SK-N-SH (cell line): ENCODE measurements around the gene KRTAP5-4.

Experiments
- CHD2 ChIP-seq: fragments of 150-350 bp; IDR thresholded peaks from 2 replicates; pipeline ENCODE4 v1.6.1; 2018; ENCODE audit warnings: low read length; ENCODE audit not compliant: partially characterized antibody
- CTCF ChIP-seq: fragments of 200-600 bp; sonication (generic); IDR thresholded peaks from 2 replicates; pipeline ENCODE4 v1.6.1; 2017; ENCODE audit warnings: antibody characterized with exemption, mild to moderate bottlenecking, moderate library complexity
- FOSL2 ChIP-seq: IDR thresholded peaks from 2 replicates; pipeline ENCODE4 v1.4.0; 2012; ENCODE audit warnings: low read depth, mild to moderate bottlenecking, moderate library complexity, borderline replicate concordance
- POLR2AphosphoS5 ChIP-seq: IDR thresholded peaks from 2 replicates; pipeline ENCODE4 v1.6.1; 2012; ENCODE audit warnings: low read depth, low read length
- RFX5 ChIP-seq: IDR thresholded peaks from 2 replicates; pipeline ENCODE4 v1.6.1; 2012; ENCODE audit warnings: mild to moderate bottlenecking, improper control_type of control experiment, low read length
- SIN3A ChIP-seq: IDR thresholded peaks from 2 replicates; pipeline ENCODE4 v1.6.1; 2012; ENCODE audit warnings: low read depth, mild to moderate bottlenecking, low read length, moderate library complexity, borderline replicate concordance
- USF2 ChIP-seq: fragments of 150-350 bp; IDR thresholded peaks from 2 replicates; pipeline ENCODE4 v1.6.1; 2017; ENCODE audit warnings: antibody characterized with exemption, low read length, low read depth, borderline replicate concordance
- YY1 ChIP-seq: IDR thresholded peaks from 2 replicates; pipeline ENCODE4 v1.4.0; 2012; ENCODE audit warnings: low read depth, mild to moderate bottlenecking

DNA sequence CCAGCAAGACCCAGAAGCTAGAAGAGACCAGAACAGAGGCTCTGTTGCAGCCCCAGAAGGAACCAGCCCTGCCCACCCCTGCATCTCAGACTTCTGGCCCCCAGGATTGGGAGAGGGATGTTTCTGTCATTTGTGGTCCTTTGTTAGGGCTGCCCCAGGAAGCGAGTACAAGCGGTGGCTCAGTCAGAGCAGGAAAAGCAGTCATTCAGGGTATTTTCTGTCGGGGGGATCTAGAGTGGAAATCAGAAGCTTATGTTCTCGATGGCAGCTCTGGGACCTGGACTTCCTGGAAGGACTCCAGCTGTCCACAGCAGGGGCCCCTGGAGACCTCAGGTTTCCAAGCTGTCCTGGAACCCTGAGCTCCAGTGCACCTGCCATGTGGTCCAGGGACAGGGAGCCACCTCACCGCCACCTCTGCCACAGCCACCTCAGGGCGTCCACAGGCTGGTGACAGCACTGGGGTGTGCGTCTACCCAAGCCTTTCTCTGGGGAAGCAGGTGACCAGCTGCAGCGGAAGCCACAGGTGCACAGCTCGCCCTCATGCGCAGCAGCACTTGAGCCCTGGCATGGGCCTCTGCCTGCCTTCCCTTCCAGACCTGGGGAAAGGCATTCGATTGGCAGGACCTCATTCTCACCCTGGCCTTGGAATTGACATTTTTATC lies 10.2 kb upstream of the KRTAP5-4 start:
- no peak for TF ChIP-seq CHD2
- no peak for TF ChIP-seq FOSL2
- TF ChIP-seq YY1: no peak
- no peak for TF ChIP-seq CTCF
- no peak for TF ChIP-seq POLR2AphosphoS5
- TF ChIP-seq SIN3A: no peak
- TF ChIP-seq RFX5: no peak
- no peak for TF ChIP-seq USF2
